ENCODE results near the gene KCNJ6.

DNA sequence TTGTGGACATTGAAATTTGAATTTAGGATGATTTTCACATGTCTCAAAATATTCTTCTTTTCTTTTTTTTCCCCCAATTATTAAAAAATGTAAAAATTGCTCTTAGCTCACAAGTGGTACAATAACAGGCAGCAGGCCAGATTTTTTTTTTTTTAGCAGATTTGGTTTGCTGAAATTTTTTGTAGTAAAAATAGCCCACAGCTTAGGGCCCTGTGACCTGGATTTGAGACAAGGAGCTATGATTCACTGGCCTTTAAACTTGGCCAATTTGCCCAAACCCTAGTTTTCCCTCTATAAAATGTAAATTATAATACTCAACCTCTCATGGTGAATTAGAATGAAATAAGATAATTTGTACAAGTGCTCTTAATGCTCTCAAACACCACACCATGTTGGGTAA lies 295.9 kb downstream of the KCNJ6 start:
- TF ChIP-seq POLR2A (IDR thresholded peaks at IDR 0.05; ENCODE audit: low read length) (no peak), GATA1 (IDR thresholded peaks at IDR 0.05; ENCODE audit: low read depth, low read length) (no peak)

Measured in erythroblast (primary cell).